SU-DHL-6 (cell line): ENCODE data around the gene TDRD10.

ENCODE experiments used
- EZH2phosphoT487 ChIP-seq: fragments of 200-600 bp; sonication (generic), shearing (Covaris generic); conservative IDR thresholded peaks from 2 replicates; pipeline ENCODE4 v1.6.1; 2018; ENCODE audit warnings: mild to moderate bottlenecking, antibody characterized with exemption, low read length, moderate library complexity, mixed read lengths
- TF ChIP-seq, protein P1 (sequence below): fragments of 200-600 bp; sonication (generic); IDR thresholded peaks from one replicate; pipeline ENCODE4 v1.5.1; 2017; ENCODE audit warnings: antibody characterized with exemption, mild to moderate bottlenecking, low read length, moderate library complexity; ENCODE audit not compliant: insufficient read depth, poor library complexity, severe bottlenecking

DNA sequence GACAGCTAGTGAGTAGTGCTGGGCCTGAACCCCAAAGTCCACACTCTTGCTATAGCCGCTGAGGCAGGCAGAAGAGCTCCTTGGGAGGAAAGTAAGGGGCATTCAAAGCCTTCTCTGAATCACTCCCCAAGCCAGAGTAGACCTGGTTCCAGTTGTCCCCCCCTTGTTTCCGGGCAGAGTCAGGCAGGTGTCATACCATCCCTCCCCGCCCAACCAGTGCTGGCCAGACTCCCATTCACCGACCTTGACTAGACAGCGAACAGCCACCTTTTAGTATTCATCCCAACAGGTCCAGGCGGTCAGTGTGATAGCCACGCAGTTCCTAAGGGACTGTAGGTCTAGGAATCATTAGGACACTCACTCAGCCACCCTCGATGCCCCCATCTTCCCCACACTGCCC, 77.4 kb downstream of the TDRD10 start:
- TF ChIP-seq, protein P1, sequence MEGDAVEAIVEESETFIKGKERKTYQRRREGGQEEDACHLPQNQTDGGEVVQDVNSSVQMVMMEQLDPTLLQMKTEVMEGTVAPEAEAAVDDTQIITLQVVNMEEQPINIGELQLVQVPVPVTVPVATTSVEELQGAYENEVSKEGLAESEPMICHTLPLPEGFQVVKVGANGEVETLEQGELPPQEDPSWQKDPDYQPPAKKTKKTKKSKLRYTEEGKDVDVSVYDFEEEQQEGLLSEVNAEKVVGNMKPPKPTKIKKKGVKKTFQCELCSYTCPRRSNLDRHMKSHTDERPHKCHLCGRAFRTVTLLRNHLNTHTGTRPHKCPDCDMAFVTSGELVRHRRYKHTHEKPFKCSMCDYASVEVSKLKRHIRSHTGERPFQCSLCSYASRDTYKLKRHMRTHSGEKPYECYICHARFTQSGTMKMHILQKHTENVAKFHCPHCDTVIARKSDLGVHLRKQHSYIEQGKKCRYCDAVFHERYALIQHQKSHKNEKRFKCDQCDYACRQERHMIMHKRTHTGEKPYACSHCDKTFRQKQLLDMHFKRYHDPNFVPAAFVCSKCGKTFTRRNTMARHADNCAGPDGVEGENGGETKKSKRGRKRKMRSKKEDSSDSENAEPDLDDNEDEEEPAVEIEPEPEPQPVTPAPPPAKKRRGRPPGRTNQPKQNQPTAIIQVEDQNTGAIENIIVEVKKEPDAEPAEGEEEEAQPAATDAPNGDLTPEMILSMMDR = no peak
- TF ChIP-seq EZH2phosphoT487 = no peak
